AG04450 (cell line): ENCODE data around the gene TRHDE. TPM values are rescaled to one million over a fixed set of nuclear protein-coding genes. Genes with fewer than 3 reads are reported as not detected.

Experiments used
- CTCF ChIA-PET: fragments of 300-600, 350-600 bp; formaldehyde crosslinking; extraction: SDS; loops from one replicate; lab custom pipeline; 2022; ENCODE audit warnings: antibody characterized with exemption, inconsistent platforms; lab: Charles Lee
- POLR2A ChIA-PET: fragments of 350-600 bp; formaldehyde crosslinking; extraction: SDS; loops from one replicate; lab custom pipeline; 2021; ENCODE audit warnings: antibody characterized with exemption, inconsistent platforms; lab: Yijun Ruan, JAX
- DNase-seq: peaks from one replicate; pipeline ENCODE4 v3.0.0-alpha.2; 2011; ENCODE audit warnings: low read depth, low spot score
- H3K27ac ChIP-seq: one replicate; pipeline ENCODE4 v1.5.1; 2012; ENCODE audit warnings: low read depth, low read length, control low read depth
- H3K27me3 ChIP-seq: one replicate; pipeline ENCODE4 v1.6.0; 2012; ENCODE audit warnings: low read length; ENCODE audit not compliant: control insufficient read depth, insufficient read depth
- H3K4me3 ChIP-seq: 2 replicates; pipeline ENCODE4 v1.5.1; 2011; ENCODE audit warnings: mild to moderate bottlenecking, low read depth, low read length, control low read depth
- H3K9me3 ChIP-seq: 2 replicates; pipeline ENCODE4 v1.5.1; 2012; ENCODE audit warnings: low read length; ENCODE audit not compliant: control insufficient read depth, insufficient read depth
- CTCF ChIP-seq: IDR thresholded peaks from 2 replicates; pipeline ENCODE4 v1.5.1; 2011; ENCODE audit warnings: low read depth, low read length, control low read depth, inconsistent platforms
- polyA plus RNA-seq: library from polyadenylated mRNA; depleted of rRNA; stranded (reverse); fragments of >200 nt; gene quantifications from 2 replicates; pipeline ENCODE4 v1.2.3, GENCODE V29; 2011

Gene TRHDE
- polyA plus RNA-seq, 1 experiment: 90.7 TPM

GRCh38 chr12:72272731-72273498, 745 bp downstream of the TRHDE start:
- no peaks in the 10 kb centered on the region for H3K27me3 ChIP-seq
- TF ChIP-seq CTCF: peak; percentile 39
- H3K27ac ChIP-seq: peak overlapping the region; percentile 82
- ChIA-PET POLR2A (interaction anchor here (0.7 to 2.7 kb wide), 10 partner anchors 16 to 1936 kb away, joined by 3 to 11 read pairs (median 4); no protein-coding TSS in a partner anchor), CTCF (interaction anchor here (0.6 to 3.2 kb wide), 11 partner anchors 9 to 256 kb away, joined by 3 to 22 read pairs (median 5); no protein-coding TSS in a partner anchor)
- no peak for DNase-seq
- H3K4me3 ChIP-seq: peak overlapping the region; percentile 94
- no peaks in the 10 kb centered on the region for H3K9me3 ChIP-seq

GRCh38 chr12:72273499-72273837, 1.3 kb downstream of the TRHDE start:
- ChIA-PET POLR2A (interaction anchor here (0.7 to 2.7 kb wide), 5 partner anchors 15 to 38 kb away, joined by 3 to 8 read pairs (median 4); no protein-coding TSS in a partner anchor), CTCF (interaction anchor here (0.7 to 2.4 kb wide), 7 partner anchors 9 to 257 kb away, joined by 3 to 12 read pairs (median 4); no protein-coding TSS in a partner anchor)
- no peak for TF ChIP-seq CTCF
- no peak for DNase-seq
- Histone ChIP-seq H3K9me3 (no peaks in the 10 kb centered on the region), H3K4me3 (peak overlapping the region; percentile 94), H3K27ac (peak overlapping the region; percentile 80), H3K27me3 (no peaks in the 10 kb centered on the region)

- no peak for TF ChIP-seq CTCF
- no peak for DNase-seq
- Histone ChIP-seq H3K27me3 (no peaks in the 10 kb centered on the region), H3K4me3 (peak overlapping the region; percentile 94), H3K27ac (peak overlapping the region; percentile 80), H3K9me3 (no peaks in the 10 kb centered on the region)
- ChIA-PET CTCF (interaction anchor here (0.9 to 2.4 kb wide), 9 partner anchors 8 to 257 kb away, joined by 3 to 12 read pairs (median 4); no protein-coding TSS in a partner anchor), POLR2A (interaction anchor here (0.8 to 2.7 kb wide), 4 partner anchors 15 to 38 kb away, joined by 3 to 8 read pairs (median 4); no protein-coding TSS in a partner anchor)
Measured at GRCh38 chr12:72273851-72274351, 1.7 kb downstream of the TRHDE start.

GRCh38 chr12:72274931-72275330, 2.8 kb downstream of the TRHDE start:
- Histone ChIP-seq H3K27ac (no peak overlapping the region), H3K27me3 (no peaks in the 10 kb centered on the region), H3K4me3 (peak overlapping the region; percentile 94), H3K9me3 (no peaks in the 10 kb centered on the region)
- CTCF ChIA-PET: interaction anchor here (0.9 to 2.4 kb wide), 8 partner anchors 8 to 258 kb away, joined by 3 to 12 read pairs (median 6); no protein-coding TSS in a partner anchor
- no peak for DNase-seq
- no peak for TF ChIP-seq CTCF
- POLR2A ChIA-PET: interaction anchor here (1.7 to 2.7 kb wide), 2 partner anchors 14 to 20 kb away, joined by 8 read pairs; no protein-coding TSS in a partner anchor
